Transverse colon (tissue), 4 donors: Measurements from ENCODE around the gene INPP5F. TPM values are rescaled to one million over a fixed set of nuclear protein-coding genes. Genes with fewer than 3 reads are reported as not detected.

Source experiments
- DNase-seq: peaks from one replicate; pipeline ENCODE4 v3.0.0-alpha.2; 2019
- H3K27ac ChIP-seq, 4 donors: fragments of 200-600 bp; sonication (generic); 2 replicates each; pipeline ENCODE4 v1.5.1; 2016 to 2018; ENCODE audit warnings: inconsistent platforms in 4 of 4
- H3K27me3 ChIP-seq: fragments of 200-600 bp; sonication (generic); 2 replicates; pipeline ENCODE4 v1.5.1; 2017; ENCODE audit warnings: inconsistent platforms
- H3K36me3 ChIP-seq, 4 donors: fragments of 200-600 bp; sonication (generic); 2 replicates each; pipeline ENCODE4 v1.5.1; 2017 to 2019; ENCODE audit warnings: inconsistent platforms in 4 of 4
- H3K4me1 ChIP-seq, 4 donors: fragments of 200-600 bp; sonication (generic); 2 replicates each; pipeline ENCODE4 v1.5.1; 2017 to 2020; ENCODE audit warnings: inconsistent platforms in 4 of 4
- H3K4me3 ChIP-seq, 4 donors: fragments of 200-600 bp; sonication (generic); 1 replicate in 1 of 4; 2 replicates in 3 of 4; pipeline versions ENCODE4 v1.5.1 to v1.6.1; 2017 to 2019; ENCODE audit warnings: inconsistent platforms in 4 of 4
- H3K9me3 ChIP-seq, 2 donors: fragments of 200-600 bp; sonication (generic); 2 replicates each; pipeline ENCODE4 v1.5.1; 2017 to 2019; ENCODE audit warnings: inconsistent platforms in 2 of 2
- EP300 ChIP-seq: sonication (generic); formaldehyde crosslinking; IDR thresholded peaks from one replicate; pipeline ENCODE4 v1.6.1; 2017; ENCODE audit warnings: antibody characterized with exemption, low read depth
- POLR2A ChIP-seq: fragments of 450-650 bp; IDR thresholded peaks from one replicate; pipeline ENCODE4 v1.6.1; 2016; ENCODE audit warnings: antibody characterized with exemption, mild to moderate bottlenecking, moderate library complexity
- POLR2AphosphoS5 ChIP-seq, 3 donors: sonication (generic); formaldehyde crosslinking; IDR thresholded peaks; one replicate each; pipeline ENCODE4 v1.6.1; 2016; ENCODE audit warnings: antibody characterized with exemption in 3 of 3
- WGBS, 2 donors: methylation state at CpG; one replicate each; pipeline ENCODE4 v1.1.5; 2018; ENCODE audit warnings: low coverage in 1 of 2; 5-methylcytosine and 5-hydroxymethylcytosine counted together
- in situ Hi-C, 4 donors: fragments of 200-750 bp; cut with MboI; loops; one replicate each; pipeline versions ENCODE4 v1.15.0 to v1.15.1; 2017; ENCODE audit warnings: low sequenced_read_pairs in 3 of 4, low pct_ligation_motif_present in 1 of 4, low pct_unique_long_range_greater_than_20kb in 1 of 4
- intact Hi-C: fragments of 100-400 bp; cut with DNase I; formaldehyde crosslinking; loops from one replicate; pipeline ENCODE4 v1.15.1; 2023; ENCODE audit warnings: low total_unique reads
- total RNA-seq, 4 donors: library from RNA; depleted of rRNA; stranded (reverse); fragments of >200 nt; gene quantifications; one replicate each; pipeline ENCODE4 v1.1.0, GENCODE V29; 2016
- TF ChIP-seq, protein P1 (sequence below), 5 experiments: fragments of 200-600 bp in 3 of 5; fragments of 450-650 bp in 2 of 5; sonication (generic) in 3 of 5; IDR thresholded peaks; 1 replicate in 2 of 5; 2 replicates in 3 of 5; pipeline ENCODE4 v1.5.1; 2016 to 2017; ENCODE audit warnings: antibody characterized with exemption in 5 of 5, inconsistent platforms in 3 of 5, mild to moderate bottlenecking in 2 of 5, moderate library complexity in 1 of 5

INPP5F gene
- total RNA-seq, 4 donors from 2014 or later = 11.6 to 24.6 (median 16.6) TPM

DNA sequence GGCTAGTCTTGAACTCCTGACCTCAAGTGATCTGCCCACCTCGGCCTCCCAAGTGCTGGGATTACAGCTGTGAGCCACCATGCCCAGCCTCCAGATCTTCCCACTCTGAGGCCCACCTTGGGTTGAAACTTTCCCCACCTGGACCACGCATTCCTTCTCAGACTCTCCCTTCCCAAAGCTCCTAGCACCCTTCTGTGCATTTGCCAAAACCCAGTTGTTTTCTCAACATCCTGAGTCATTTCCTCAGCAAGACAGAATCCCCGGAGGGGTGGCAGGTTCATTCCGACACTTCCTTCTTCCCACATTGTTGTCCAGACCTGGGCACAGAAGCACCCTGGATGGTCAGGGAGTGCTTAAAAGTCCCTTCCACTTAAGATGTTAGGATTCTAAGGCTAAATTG lies 45.8 kb upstream of the INPP5F start:
- Histone ChIP-seq H3K27me3 (no peaks in the 10 kb centered on the region), H3K4me1 (peaks cover 0 to 11% (median 2%) of the 10 kb centered on the region in 4 donors), H3K4me3 (no peak overlapping the region), H3K9me3 (no peaks in the 10 kb centered on the region), H3K36me3 (peaks cover 0 to 22% (median 9%) of the 10 kb centered on the region in 4 donors), H3K27ac (peak overlapping the region; percentile 9 to 68 (median 58))
- TF ChIP-seq POLR2AphosphoS5 (IDR thresholded peaks at IDR 0.05) (no peak), EP300 (no peak), POLR2A (no peak)
- TF ChIP-seq, protein P1, sequence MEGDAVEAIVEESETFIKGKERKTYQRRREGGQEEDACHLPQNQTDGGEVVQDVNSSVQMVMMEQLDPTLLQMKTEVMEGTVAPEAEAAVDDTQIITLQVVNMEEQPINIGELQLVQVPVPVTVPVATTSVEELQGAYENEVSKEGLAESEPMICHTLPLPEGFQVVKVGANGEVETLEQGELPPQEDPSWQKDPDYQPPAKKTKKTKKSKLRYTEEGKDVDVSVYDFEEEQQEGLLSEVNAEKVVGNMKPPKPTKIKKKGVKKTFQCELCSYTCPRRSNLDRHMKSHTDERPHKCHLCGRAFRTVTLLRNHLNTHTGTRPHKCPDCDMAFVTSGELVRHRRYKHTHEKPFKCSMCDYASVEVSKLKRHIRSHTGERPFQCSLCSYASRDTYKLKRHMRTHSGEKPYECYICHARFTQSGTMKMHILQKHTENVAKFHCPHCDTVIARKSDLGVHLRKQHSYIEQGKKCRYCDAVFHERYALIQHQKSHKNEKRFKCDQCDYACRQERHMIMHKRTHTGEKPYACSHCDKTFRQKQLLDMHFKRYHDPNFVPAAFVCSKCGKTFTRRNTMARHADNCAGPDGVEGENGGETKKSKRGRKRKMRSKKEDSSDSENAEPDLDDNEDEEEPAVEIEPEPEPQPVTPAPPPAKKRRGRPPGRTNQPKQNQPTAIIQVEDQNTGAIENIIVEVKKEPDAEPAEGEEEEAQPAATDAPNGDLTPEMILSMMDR (IDR thresholded peaks at IDR 0.05) = no peak
- DNase-seq = no peak
- WGBS, 2 donors = 56 to 68% methylated on average over 3 to 4 of the region's 4 CpGs
- intact Hi-C loops (no loop called here), in situ Hi-C loops (loop anchor here (10.0 to 25.0 kb wide), 3 partner anchors 157 to 185 kb away; no protein-coding TSS in a partner anchor)

DNA sequence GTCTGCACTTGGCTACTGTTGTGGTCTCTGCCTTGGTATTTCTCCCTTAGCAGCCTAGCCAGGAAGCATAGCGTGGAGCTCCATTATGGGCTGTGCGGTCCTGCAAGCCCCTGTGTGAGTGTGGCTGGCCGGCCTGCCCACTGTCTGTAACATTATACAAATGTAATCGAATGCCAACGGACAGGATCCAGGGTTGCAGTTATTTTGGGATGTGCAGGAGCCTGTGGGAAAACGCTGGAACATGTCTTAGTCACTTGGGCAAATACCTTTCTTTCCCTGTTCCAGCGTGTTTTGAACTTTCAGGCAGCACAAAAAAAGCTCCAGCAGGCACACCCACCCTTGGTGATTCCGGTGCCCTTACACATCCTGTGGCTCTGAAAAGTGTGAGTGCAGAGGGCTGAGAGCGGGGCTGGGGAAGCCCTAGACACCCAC lies 45.2 kb upstream of the INPP5F start:
- Histone ChIP-seq H3K36me3 (peaks cover 0 to 21% (median 9%) of the 10 kb centered on the region in 4 donors), H3K27ac (peak overlapping the region; percentile 9 to 68 (median 58)), H3K4me1 (peaks cover 0 to 11% (median 2%) of the 10 kb centered on the region in 4 donors), H3K9me3 (no peaks in the 10 kb centered on the region), H3K4me3 (no peak overlapping the region), H3K27me3 (no peaks in the 10 kb centered on the region)
- no peak for DNase-seq
- WGBS, 2 donors = 48 to 64% methylated on average over 6 to 9 of the region's 9 CpGs
- in situ Hi-C loops = loop anchor here (10.0 to 25.0 kb wide), 3 partner anchors 157 to 184 kb away; no protein-coding TSS in a partner anchor
- intact Hi-C loops = no loop called here
- TF ChIP-seq EP300 (no peak), POLR2AphosphoS5 (IDR thresholded peaks at IDR 0.05) (no peak), POLR2A (no peak)
- TF ChIP-seq, protein P1 (IDR thresholded peaks at IDR 0.05) = no peak

DNA sequence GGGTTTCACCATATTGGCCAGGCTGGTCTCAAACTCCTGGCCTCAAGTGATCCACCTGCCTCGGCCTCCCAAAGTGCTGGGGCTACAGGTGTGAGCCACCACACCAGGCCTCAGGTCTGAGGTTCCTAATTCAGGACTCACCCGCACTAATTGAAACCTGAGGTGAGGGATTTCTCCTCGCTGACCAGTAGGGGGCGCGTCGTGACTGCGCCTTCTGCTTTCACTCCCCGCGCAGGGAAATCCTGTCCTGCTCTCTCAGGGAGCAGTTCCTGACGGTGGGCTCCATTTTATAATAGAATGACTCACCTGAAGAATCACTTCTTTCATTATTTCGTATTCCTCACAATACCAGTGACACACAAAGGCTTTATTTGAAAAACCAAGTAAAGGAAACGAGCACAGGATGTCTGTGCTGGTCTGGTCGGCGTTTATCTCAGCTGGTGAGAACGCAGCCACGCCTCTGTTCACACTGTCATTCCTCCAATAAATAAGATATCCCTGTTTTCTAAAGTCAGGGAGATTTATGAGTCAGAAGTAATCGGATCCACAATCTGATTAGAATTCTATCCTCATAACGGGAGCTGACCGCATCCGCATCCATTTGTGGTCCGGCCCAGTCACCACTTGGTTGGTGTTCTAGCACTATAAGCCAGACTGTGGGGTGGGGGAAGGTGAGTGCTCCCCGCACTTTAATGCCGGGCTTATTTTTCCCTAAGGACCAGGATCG lies 39.2 kb upstream of the INPP5F start:
- peak; percentile 82 for DNase-seq
- 18 to 29% methylated on average over 5 to 24 of the region's 24 CpGs for WGBS, 2 donors
- Histone ChIP-seq H3K36me3 (no peaks in the 10 kb centered on the region), H3K9me3 (no peaks in the 10 kb centered on the region), H3K4me1 (peaks cover 0 to 3% (median 2%) of the 10 kb centered on the region in 4 donors), H3K27me3 (no peaks in the 10 kb centered on the region), H3K27ac (no peak overlapping the region), H3K4me3 (peak overlapping the region in 1 of 4 donors; percentile 30)
- in situ Hi-C loops (loop anchor here (10.0 to 25.0 kb wide), 3 partner anchors 151 to 178 kb away; no protein-coding TSS in a partner anchor), intact Hi-C loops (loop anchor here (1.0 kb wide), 1 partner anchor 34 kb away; no protein-coding TSS in a partner anchor)
- TF ChIP-seq POLR2A = no peak
- TF ChIP-seq, protein P1 (IDR thresholded peaks at IDR 0.05) = peak; percentile 91 to 95 (median 95)

DNA sequence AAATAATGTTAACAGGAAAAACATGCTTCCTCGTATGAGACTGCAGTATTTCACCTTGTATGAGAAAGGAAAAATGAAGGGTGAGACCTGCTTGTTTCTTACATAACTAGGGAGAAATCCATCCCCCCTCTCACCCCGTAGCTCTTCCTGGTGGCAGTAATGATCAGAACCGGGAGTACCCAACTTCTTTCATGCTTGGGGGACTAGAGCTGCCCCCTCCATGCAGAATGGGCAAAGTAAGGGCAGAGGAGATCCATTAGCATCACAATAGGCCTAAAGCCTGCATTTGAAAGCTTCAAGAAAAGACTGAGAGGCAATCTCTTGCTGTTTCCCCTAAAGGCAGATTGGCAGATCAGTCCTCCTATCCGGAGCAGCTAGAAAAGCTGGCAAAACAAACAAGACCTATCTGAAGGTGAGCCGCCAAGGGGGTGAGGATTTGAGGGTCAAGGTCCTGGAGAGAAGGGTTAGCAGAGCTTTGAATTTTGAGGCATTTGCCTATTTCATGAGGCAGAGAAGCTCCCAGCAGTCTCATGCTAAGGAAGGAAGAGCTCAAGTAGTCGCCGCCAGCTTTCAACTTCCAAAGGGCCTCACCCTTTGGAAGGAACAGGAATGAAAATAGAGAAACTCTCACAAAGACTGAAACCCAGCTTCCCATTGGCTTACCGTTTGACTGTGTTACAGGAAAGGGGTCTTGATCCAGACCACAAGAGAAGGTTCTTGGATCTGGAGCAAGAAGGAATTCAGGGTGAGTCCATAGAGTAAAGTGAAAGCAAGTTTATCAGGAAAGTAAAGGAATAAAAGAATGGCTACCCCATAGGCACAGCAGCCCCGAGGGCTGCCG lies 38.4 kb upstream of the INPP5F start:
- H3K27ac ChIP-seq = no peak overlapping the region
- TF ChIP-seq, protein P1 (IDR thresholded peaks at IDR 0.05) = no peak
- TF ChIP-seq EP300 = no peak
- no peak for TF ChIP-seq POLR2AphosphoS5 (IDR thresholded peaks at IDR 0.05)
- 66 to 71% methylated on average over 8 to 10 of the region's 10 CpGs for WGBS, 2 donors
- no peaks in the 10 kb centered on the region for H3K9me3 ChIP-seq
- no peak overlapping the region for H3K4me3 ChIP-seq
- no peak for DNase-seq
- intact Hi-C loops = loop anchor here (1.0 kb wide), 1 partner anchor 33 kb away; no protein-coding TSS in a partner anchor
- H3K4me1 ChIP-seq = peaks cover 0 to 3% (median 2%) of the 10 kb centered on the region in 4 donors
- in situ Hi-C loops = loop anchor here (10.0 to 25.0 kb wide), 3 partner anchors 150 to 177 kb away; no protein-coding TSS in a partner anchor
- H3K27me3 ChIP-seq = no peaks in the 10 kb centered on the region
- no peaks in the 10 kb centered on the region for H3K36me3 ChIP-seq
